ENCODE data around the gene PIH1D1.

The PIH1D1 gene

DNA sequence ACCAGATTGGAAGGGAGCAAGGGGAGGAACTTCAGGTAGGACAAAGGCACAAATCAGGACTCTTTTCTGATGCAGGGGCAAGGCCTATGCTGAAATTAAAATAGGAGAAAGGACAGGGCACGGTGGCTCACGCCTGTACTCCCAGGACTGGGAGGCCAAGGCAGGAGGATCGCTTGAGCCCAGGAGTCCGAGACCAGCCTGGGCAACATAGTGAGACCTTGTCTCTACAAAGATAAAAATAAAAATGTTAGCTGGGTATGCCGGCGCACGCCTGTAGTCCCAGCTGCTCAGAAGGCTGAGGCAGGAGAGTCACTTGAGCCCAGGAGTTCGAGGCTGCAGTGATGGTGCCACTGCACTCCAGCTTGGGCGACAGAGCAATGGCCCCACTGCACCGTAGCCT is 15.9 kb downstream of the PIH1D1 start:
- DNase-seq (ENCODE audit: low read depth, low spot score): no peak

DNA sequence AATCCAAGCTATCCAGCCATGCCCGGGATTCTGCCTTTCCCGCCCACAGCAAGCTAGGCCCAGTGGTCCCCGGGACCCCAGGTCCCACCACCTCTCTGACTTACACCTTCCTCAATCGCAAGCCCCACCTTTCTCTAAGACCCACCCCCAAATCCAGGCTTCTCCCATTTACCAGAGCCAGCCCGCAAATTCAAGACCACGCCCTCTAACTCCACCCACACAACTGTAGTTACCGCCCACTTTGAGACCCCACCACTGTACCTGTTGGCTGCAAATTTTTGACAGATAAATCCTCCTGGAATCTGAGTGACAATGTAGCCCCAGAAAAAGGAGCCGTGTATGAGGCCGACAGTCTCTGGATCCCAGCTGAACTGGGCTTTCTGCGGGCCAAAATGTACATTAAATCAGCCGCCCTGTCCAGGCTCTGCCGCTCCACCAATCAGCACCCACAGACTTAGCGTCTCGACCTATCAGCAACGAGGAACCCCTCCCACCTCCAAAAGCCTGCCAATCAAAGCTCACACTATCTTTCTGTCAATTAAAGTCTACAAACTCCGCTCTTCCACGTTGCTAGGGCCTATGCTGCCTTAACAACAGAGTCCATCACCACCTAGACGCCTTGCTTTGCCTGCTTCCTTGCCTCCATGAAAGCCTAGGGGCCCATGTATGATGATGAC is 16.6 kb downstream of the PIH1D1 start:
- no peak for DNase-seq (ENCODE audit: low read depth, low spot score)

DNA sequence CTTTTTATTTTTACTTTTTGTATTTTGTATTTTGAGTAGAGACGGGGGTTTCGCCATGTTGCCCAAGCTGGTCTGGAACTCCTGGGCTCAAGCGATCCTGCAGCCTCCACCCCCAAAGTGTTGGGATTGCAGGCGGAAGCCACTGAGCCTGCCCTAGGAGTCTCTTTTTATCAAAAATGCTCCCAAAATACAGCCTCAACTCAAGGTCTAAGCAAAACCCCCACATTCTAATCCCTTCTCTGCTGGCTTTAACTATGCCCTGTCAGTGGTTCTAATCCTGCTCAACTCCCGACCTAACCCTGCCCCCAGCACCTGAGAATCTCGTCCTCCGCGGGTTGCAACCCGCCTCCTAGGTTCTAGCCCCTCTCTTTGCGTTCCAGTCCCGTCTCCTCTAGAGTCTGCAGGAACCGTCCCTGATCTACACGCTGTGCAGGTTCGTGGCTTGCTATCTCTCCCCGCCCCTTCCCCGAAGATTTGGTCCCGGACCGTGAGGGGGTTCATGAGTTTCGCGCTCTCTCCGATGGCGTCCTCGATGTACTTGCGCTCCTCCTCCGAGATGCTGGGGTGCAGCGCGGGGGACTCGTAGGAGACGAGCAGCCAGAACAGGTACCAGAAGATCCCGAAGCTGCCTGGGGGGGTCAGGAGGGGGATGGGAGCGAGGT is 18.2 kb downstream of the PIH1D1 start:
- DNase-seq (ENCODE audit: low read depth, low spot score): no peak

DNA sequence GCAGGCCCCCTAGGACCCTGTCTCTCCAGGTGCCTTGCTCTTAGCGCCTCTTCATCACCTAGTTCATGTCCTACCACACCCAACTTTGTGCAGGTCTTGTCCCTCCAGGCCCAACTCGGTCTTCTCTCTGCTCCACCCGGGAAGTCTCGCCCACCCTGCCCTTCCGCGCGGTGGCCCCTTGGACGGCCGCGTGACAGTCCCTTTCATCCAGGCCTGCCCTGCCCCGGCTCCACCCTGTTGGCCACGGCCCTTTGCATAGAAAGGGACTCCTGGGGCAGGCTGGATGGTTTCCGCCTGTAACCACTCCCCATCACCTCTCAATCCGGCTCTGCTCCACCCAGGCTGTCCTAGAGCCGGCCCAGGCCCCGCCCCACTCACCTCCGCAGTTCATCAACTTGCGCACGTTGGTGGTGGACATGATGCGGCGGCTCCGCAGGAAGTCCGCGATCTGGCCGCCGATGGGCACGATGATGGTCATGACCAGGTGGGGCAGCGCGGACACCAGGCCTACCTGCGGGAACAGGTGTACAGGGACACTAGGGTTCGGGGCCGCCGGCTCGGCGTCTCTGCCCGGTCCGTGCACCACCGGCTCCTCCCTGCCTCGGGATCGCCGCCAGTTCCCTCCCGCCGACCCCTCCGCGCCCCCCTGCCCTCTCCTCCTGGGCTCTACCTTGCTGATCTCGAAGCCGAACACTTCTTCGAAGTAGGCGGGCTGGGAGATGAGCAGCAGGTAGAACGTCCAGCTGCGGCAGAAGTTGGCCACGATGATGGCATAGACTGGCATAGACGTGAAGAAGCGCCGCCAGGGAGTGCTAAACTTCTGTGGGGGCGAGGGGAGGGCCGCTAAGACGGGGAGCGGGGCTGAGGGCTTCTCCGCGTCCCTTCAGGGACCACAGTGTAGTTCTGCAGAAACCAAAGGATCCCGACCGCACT is 19.2 kb downstream of the PIH1D1 start:
- DNase-seq (ENCODE audit: low read depth, low spot score): no peak

DNA sequence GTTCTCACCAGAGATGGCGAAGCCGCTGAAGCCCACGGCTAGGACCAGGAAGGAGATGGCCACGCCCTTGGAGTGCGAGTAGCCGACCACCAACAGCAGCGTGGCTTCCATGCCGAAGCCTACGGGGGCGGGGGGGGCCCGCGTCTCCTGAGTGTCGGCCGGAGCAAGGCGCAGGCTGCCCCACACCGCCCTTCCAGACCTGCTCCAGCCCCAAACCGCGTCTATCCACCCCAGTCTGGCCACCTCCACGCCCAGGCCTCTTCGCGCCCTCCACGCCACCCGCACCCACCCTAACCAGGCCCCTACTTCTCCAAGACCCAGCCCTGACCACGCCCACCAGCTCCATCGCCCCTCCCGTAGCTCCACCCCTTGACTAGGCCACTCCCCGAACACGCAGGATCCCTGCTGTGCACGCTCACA is 20.3 kb downstream of the PIH1D1 start:
- DNase-seq (ENCODE audit: low read depth, low spot score): no peak

DNA sequence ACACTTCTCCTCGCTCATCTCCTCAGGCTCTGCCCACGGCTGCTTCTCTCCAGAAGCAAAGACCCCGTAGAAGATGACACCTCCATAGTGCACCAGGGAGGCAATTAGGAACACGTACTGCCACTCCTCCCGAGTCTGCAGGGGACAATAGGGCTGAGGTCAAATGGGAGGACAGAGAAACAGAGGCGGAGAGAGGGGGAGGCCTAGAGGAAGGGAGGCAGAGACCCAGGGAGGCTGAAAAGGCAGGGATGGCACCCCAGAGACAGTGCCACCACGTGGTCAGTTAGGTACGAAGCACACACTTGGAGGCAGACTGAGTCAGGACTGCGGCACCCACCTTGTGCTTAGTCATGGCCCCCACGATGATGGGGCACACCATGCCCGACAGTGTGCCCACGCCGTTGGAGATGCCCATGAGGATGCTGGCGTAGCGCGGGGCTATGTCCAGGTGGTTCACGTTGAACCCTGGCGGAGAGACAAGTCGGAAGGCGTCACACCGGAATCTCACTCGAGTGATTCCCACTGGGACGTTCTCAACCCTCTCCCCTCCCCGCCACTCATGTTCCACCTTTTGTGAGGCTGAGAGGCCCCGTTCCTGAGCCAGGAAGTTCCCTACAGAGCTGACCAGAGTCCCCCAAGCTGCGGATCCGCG is 20.8 kb downstream of the PIH1D1 start:
- DNase-seq (ENCODE audit: low read depth, low spot score): no peak

DNA sequence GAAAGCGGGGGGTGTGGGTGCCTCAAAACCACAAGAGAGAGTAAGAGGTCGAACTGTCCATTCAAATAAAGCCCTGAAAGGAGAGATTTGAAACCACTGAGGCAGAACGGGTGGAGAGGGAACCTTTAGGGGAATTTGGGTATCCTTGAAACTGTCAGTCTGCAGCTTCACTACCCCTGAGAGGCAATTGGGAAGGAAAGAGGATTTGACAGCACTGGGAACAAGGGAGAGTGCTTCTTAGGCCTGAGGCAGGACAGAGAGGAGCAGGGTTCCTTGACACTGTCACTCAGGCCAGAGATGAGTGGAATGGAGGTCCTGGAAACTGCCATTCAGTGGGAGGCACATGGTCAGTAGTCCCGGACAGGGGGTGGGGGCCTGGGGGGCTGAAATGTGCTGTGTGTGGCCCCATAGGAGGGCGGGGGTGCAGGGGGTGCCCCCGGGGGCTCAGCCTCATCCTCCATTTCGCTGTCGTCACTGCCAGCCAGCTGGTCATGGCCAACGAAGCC is 21.4 kb downstream of the PIH1D1 start:
- DNase-seq (ENCODE audit: low read depth, low spot score): no peak

DNA sequence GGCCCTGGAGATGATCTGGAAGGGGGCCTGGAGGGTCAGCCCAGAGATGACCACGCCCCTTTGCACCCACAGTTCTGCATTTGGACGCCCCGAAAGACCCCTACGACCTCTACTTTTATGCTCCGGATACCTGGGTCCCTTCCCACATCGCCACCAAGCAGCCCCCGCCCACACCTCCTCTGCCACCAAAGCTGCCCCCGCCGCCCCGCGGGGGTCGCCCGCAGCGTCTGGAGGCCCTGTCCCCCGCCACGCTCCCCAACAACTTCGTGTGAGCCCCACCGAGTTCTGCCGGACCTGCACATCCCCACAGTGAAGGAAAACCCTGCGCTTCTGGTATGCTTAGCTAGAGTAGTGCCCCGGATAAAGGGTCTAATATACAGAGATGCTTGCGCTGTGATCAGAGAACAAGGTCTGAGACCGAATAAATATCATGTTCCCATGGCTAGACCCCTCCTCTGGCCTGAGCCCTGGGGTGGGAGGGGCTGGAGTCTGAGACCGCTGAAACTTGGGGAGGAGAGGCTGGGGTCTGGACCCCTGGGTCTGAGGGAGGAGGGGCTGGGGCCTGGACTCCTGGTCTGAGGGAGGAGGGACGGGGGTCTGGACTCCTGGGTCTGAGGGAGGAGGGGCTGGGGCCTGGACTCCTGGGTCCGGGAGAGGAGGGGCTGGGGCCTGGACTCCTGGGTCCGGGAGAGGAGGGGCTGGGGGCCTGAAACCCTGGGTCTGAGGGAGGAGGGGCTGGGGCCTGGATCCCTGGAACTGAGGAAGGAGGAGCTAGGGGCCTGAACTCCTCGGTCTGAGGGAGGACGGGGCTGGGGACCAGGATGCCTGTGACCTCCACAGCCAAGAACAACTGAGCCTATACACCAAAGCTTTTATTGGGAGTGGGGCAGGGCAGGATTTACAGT is 22.8 kb downstream of the PIH1D1 start:
- no peak for DNase-seq (ENCODE audit: low read depth, low spot score)

DNA sequence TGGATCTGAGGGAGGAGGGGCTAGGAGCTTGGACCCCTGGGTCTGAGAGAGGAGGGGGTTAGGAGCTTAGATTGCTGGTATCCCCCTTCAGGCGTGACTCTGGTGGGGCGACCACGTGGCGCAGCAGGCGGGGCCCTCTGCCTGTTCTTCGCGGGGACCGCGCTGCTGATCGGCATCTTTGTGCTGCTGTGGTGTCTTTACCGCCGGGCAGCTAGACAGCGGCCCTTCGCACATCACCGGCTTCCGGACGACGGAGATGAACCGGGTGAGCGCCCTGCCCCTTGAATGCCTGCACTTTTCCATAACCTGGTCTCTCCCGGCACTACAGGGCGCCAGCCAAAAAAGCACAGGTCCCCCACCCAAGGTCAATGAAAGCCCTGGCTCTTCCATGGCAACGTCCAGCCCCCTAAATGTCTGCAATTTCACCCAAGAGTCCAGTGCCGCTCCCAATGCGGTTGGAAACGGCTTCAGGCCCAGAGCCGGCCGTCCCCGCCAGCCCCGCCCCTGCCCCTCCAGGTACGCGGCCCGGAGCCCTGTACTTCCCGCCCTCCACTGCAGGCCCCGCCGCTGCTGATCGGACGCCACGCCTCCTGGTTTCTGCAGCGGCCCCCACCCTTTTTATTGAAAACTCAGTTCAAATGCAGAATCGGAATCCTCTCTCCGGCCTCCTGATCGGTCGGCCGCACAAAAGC is 23.6 kb downstream of the PIH1D1 start:
- no peak for DNase-seq (ENCODE audit: low read depth, low spot score)

DNA sequence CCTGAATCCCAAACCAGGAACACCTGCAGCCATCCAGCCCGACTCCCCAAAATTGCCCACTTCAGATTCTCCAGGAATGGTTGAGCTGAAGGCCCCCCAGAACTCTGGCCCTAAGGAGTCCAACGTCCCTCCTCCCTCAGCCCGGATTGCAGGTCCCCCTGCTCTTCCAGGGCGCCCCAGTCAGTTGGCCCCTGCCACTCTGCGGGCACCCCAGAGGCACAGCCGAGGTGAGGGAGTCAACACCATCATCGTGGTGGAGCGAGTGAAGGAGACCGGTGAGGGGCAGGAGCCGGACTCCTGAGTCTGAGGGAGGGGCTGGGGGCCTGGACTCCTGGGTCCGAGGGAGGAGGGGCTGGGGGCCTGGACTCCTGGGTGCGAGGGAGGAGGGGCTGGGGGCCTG is 24.3 kb downstream of the PIH1D1 start:
- DNase-seq (ENCODE audit: low read depth, low spot score): no peak

DNA sequence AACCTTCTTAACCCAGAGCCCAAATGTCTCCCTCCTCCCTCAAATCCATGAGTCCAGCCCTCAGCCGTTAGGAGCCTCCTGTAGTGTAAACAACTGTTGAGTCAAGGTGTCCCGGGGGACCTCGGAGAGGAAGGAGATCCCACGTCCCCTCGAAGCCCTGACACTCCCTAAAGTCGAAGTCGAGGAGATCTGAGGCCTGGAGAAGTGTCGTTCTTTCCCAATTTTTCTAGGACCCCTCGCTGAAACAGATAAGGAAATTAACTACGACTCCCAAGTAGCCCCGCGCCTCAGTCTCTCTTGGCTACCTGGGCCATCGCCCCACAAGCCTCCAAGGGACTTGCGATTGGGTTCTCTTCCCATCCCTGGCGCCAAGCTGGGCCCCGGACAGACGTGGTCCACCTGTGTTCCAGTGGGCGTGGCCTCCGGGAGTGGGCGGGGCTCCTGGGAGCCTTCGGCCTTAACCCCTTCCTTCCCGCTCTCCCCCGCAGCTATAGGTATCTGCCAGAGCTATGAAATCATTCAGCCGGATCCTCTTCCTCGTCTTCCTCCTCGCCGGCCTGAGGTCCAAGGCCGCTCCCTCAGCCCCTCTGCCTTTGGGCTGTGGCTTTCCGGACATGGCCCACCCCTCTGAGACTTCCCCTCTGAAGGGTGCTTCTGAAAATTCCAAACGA is 25.6 kb downstream of the PIH1D1 start:
- no peak for DNase-seq (ENCODE audit: low read depth, low spot score)

DNA sequence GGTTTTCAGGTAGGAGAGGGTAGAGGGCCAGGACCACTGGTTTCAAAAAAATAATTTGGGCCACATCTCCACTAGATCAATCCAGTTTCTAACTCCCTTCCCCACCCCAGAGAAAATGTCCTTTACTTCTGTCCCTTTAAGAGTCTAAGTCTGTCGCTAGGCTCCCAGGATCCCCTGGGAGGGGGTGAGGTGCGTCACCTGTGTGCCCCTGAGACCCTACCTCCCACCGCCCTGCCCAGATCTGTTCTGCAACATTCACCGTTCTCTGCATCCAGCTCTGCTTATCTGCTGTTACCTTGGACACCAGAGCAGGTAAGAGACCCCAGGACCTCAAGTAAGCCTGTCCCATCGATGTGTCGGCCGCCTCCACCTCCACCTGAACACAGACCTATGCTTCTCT is 26.4 kb downstream of the PIH1D1 start, which contains the start of gene GFY:
TSS of gene GFY (plus strand) at position 211 of the 400 bp plus-strand sequence. CDS start 1,043 bp downstream, outside the sequence.
- no peak for DNase-seq (ENCODE audit: low read depth, low spot score)

DNA sequence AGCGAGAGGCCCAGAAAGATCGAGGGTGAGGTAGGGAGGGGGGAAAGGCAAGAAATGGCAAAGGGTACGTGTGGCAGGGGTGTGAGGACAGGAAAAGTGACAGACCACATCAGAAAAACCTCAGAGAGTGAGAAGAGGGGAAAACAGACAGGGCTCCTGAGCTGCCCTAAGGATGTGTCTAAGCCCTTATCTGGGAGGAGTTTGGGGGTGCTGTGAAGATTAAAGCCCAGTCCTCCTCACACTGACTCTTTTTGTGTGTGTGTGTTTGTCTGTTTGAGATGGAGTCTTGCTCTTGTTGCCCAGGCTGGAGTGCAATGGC is 27.7 kb downstream of the PIH1D1 start:
- no peak for DNase-seq (ENCODE audit: low read depth, low spot score)

DNA sequence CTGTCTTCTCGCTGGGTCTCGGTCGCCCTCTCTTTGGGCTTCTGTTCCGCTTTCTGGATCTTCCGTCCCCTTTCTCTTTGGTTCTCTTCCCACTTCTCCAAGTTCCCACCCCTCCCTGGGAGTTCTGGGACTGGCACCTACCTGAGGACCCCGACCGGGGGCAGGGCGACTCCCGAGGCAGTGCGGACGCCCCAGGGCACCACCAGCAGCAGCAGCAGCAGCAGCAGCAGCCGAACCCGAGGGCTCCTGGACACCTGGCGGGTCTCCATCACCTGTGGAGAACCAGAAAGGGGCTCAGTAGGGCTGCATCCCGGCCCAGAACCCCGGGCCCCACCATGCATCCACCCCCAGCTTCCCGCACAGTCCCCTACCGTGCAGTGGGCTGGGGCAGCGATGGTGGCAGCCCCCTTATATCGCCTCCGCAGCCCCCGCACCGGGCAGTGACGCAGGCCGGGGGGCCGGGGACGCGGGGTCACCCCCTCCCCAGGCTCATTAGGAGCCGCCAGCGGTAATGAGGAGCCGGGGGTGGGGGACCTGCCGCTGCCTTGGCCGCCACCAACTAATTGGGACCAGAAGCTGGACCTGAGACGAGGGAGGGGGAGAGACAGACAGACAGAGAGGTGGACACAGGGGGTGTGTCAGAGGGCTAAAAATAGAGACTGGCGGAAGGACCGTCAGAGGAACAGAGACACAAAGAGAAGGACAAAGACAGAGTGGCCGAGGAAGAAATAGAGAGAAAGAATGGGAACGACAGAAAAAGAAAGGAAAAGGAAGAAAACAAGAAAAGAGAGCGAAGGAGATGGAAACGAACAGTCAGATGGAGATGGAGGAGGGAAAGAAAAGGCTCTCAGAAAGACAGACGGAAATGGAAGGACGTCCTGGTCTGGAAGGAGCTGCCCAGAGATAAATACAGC is 28.3 kb downstream of the PIH1D1 start, which contains the start of gene PTH2:
TSS of gene PTH2 (minus strand) at position 371 of the 914 bp plus-strand sequence. CDS start at position 269, 102 bp downstream.
- DNase-seq (ENCODE audit: low read depth, low spot score): no peak

DNA sequence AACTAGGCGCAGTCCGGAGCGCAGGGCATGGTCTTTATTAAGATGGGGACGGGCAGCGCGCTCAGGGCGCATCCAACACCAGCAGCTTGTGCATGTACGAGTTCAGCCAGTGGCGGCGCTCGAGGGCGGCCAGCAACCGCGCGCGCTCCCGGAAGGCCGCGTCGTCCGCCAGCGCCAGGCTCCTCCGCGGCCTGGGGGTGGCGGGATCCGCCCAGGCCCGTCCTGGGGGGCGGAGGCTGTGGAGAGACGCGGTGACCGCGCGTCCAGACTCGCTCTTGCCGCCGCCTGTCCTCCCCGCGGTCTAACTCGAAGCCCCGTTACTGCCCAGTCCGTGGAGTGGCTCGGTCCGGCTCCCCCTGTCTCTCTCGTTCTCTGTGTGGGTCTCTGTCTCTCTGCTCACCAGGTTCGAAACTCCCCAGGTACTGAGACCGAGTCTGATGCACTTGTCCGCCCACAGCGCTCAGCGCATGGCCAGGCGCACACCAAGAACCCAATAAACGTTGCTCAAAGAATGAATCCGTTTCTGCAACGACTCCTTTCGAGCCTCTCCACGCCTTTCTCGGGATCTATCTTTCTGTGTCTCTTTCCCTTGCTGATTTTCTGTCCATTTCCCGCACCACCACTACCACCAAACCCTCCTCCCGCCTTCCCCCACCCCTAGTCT is 29.1 kb downstream of the PIH1D1 start:
- DNase-seq (ENCODE audit: low read depth, low spot score): peak; percentile 49

DNA sequence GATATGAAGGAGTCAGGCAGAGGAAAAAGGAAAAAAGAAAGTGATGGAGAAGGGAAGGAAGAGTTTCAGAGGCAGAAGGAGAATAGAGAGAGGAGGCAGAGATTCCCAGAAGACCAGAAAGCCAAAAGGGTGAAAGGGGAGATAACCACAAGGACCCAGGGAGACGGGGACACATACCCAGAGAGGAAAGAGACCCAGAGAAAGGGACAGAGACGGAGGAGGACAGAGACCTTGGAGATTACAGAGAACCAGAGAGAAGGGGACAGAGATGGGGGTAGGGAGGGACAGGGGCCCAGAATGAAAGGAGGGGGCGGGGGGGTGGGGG is 29.8 kb downstream of the PIH1D1 start:
- DNase-seq (ENCODE audit: low read depth, low spot score): no peak

DNA sequence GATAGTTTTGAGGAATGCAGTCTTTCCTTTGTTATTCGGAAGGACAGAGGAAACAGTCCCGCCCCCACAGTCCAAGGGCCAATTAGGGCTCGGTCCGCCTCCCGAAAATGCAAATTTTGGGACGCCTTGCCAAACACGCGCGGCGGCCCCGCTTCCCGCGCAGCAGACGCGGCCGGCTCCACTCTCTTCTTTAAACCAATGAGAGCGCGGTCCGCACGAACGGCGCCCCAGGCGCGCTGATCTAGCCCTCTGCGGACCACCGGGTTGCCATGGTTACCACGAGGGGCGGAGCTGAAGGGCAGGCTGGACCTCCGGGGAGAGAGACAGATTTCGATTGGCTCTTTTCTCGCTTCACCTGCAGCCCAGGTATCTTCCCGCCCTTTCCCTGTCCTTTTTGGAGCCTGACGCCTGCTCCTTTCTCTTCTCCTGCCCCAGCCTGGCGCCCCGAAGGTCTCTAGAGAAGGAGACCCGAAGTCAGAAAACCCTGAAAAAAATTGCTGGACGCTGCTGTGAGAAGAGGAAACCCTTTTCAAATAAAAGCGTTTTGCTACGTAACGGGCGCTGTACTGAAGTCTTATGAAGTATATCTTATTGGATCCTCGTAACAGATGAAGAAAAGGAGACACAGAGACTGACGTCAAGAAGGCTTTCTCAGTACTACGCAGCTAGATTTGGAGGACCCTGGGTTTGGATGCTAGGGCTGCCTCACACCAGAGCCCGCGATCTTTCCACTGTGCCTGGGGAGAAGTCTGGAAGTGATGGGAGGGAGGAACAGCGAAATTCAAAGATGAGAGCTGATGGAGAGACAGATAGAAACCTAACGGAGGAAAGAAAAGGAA is 30.4 kb downstream of the PIH1D1 start:
- DNase-seq (ENCODE audit: low read depth, low spot score): peak; percentile 76

All from astrocyte of the hippocampus (primary cell).